ENCODE results near the gene MARK4.

- TF ChIP-seq, protein P1, sequence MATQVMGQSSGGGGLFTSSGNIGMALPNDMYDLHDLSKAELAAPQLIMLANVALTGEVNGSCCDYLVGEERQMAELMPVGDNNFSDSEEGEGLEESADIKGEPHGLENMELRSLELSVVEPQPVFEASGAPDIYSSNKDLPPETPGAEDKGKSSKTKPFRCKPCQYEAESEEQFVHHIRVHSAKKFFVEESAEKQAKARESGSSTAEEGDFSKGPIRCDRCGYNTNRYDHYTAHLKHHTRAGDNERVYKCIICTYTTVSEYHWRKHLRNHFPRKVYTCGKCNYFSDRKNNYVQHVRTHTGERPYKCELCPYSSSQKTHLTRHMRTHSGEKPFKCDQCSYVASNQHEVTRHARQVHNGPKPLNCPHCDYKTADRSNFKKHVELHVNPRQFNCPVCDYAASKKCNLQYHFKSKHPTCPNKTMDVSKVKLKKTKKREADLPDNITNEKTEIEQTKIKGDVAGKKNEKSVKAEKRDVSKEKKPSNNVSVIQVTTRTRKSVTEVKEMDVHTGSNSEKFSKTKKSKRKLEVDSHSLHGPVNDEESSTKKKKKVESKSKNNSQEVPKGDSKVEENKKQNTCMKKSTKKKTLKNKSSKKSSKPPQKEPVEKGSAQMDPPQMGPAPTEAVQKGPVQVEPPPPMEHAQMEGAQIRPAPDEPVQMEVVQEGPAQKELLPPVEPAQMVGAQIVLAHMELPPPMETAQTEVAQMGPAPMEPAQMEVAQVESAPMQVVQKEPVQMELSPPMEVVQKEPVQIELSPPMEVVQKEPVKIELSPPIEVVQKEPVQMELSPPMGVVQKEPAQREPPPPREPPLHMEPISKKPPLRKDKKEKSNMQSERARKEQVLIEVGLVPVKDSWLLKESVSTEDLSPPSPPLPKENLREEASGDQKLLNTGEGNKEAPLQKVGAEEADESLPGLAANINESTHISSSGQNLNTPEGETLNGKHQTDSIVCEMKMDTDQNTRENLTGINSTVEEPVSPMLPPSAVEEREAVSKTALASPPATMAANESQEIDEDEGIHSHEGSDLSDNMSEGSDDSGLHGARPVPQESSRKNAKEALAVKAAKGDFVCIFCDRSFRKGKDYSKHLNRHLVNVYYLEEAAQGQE (IDR thresholded peaks at IDR 0.05; ENCODE audit: insufficient replicate concordance, low read depth), result no peak
- no peak for TF ChIP-seq POLR2AphosphoS5 (IDR thresholded peaks at IDR 0.05; ENCODE audit: low read depth)
Observed at GRCh38 chr19:45354241-45354842, 103.3 kb downstream of the MARK4 start.

All from HL-60 (cell line).